ENCODE results near the gene CITED2. TPM values are rescaled to one million over a fixed set of nuclear protein-coding genes. Genes with fewer than 3 reads are reported as not detected.

The CITED2 gene
- total RNA-seq, 2 donors from 2014 or later, result 85.4 to 132 TPM

- intact Hi-C loops (cut with DNase I), result loop anchor here in 1 of 2 donors (10.0 kb wide), 1 partner anchor 106 kb away; no protein-coding TSS in a partner anchor
- DNase-seq (ENCODE audit: low spot score), result no peak
These were observed 33.4 kb downstream of the CITED2 start for GRCh38 chr6:139341060-139341459.

GRCh38 chr6:139338795-139339194 is 35.7 kb downstream of the CITED2 start:
- intact Hi-C loops (cut with DNase I), result no loop called here
- DNase-seq (ENCODE audit: low spot score), result no peak

- DNase-seq (ENCODE audit: low spot score), result no peak
- intact Hi-C loops (cut with DNase I), result no loop called here
These were observed 36.6 kb downstream of the CITED2 start for GRCh38 chr6:139337830-139338229.

- intact Hi-C loops (cut with DNase I), result no loop called here
- DNase-seq (ENCODE audit: low spot score), result no peak
These were observed 37.4 kb downstream of the CITED2 start for GRCh38 chr6:139337001-139337400.

- intact Hi-C loops (cut with DNase I), result no loop called here
- DNase-seq (ENCODE audit: low spot score), result no peak
These were observed 38.0 kb downstream of the CITED2 start for GRCh38 chr6:139336488-139336887.

- intact Hi-C loops (cut with DNase I), result no loop called here
- no peak for DNase-seq (ENCODE audit: low spot score)
These were observed 38.8 kb downstream of the CITED2 start for GRCh38 chr6:139335447-139336210.

- intact Hi-C loops (cut with DNase I), result no loop called here
- no peak for DNase-seq (ENCODE audit: low spot score)
These were observed 39.5 kb downstream of the CITED2 start for GRCh38 chr6:139334806-139335446.

- intact Hi-C loops (cut with DNase I), result no loop called here
- DNase-seq (ENCODE audit: low spot score), result no peak
These were observed 43.5 kb downstream of the CITED2 start for GRCh38 chr6:139330826-139331500.

GRCh38 chr6:139330306-139330705 is 44.1 kb downstream of the CITED2 start:
- intact Hi-C loops (cut with DNase I), result no loop called here

GRCh38 chr6:139329224-139329623 is 45.2 kb downstream of the CITED2 start:
- intact Hi-C loops (cut with DNase I), result no loop called here
- no peak for DNase-seq (ENCODE audit: low spot score)

More at GRCh38 chr6:139330306-139330705, 44.1 kb downstream of the CITED2 start:
- DNase-seq (ENCODE audit: low spot score), result no peak

GRCh38 chr6:139327038-139327437 is 47.4 kb downstream of the CITED2 start:
- intact Hi-C loops (cut with DNase I), result no loop called here

GRCh38 chr6:139325686-139326085 is 48.8 kb downstream of the CITED2 start:
- DNase-seq (ENCODE audit: low spot score), result no peak
- intact Hi-C loops (cut with DNase I), result no loop called here

More at GRCh38 chr6:139327038-139327437, 47.4 kb downstream of the CITED2 start:
- no peak for DNase-seq (ENCODE audit: low spot score)

- intact Hi-C loops (cut with DNase I), result no loop called here
- DNase-seq (ENCODE audit: low spot score), result no peak
These were observed 49.3 kb downstream of the CITED2 start for GRCh38 chr6:139325125-139325524.

GRCh38 chr6:139324301-139324555 is 50.2 kb downstream of the CITED2 start:
- intact Hi-C loops (cut with DNase I), result no loop called here

GRCh38 chr6:139323511-139324300 is 50.7 kb downstream of the CITED2 start:
- intact Hi-C loops (cut with DNase I), result no loop called here
- DNase-seq (ENCODE audit: low spot score), result peak; percentile 89

More at GRCh38 chr6:139324301-139324555, 50.2 kb downstream of the CITED2 start:
- no peak for DNase-seq (ENCODE audit: low spot score)

Other genes starting within 250 kb of the CITED2 start
- 10 to 100 TPM; 23.3 to 40.4 TPM for gene HECA, start 239.6 kb downstream of the CITED2 start, total RNA-seq
- gene TXLNB, start 82.7 kb downstream of the CITED2 start, total RNA-seq, result 1 to 10 TPM; 1.1 to 1.7 TPM

Data from posterior vena cava (tissue), 2 donors.